Upper lobe of left lung (tissue), 6 donors: ENCODE results near the gene IL1RL1. TPM values are rescaled to one million over a fixed set of nuclear protein-coding genes. Genes with fewer than 3 reads are reported as not detected.

Experiments used
- ATAC-seq, 2 donors: fragments of 200-7000 bp; cut with Tn5 transposase; one replicate each; pipeline ENCODE4 v1.9.1; 2022; ENCODE audit warnings: mild to moderate bottlenecking in 2 of 2, moderate library complexity in 2 of 2; ENCODE audit not compliant: low FRiP score in 2 of 2
- DNase-seq, 2 donors: peaks; one replicate each; pipeline ENCODE4 v3.0.0-alpha.2; 2019 to 2020
- H3K27ac ChIP-seq, 4 donors: fragments of 200-600 bp; sonication (generic); one replicate each; pipeline ENCODE4 v1.5.1; 2016 to 2019
- H3K27me3 ChIP-seq, 4 donors: fragments of 200-600 bp; sonication (generic); one replicate each; pipeline ENCODE4 v1.5.1; 2017 to 2019
- H3K36me3 ChIP-seq, 4 donors: fragments of 200-600 bp; sonication (generic); one replicate each; pipeline ENCODE4 v1.5.1; 2016 to 2019
- H3K4me1 ChIP-seq, 4 donors: fragments of 200-600 bp; sonication (generic); one replicate each; pipeline ENCODE4 v1.5.1; 2018 to 2019
- H3K4me3 ChIP-seq, 4 donors: fragments of 200-600 bp; sonication (generic); one replicate each; pipeline ENCODE4 v1.5.1; 2017 to 2019; ENCODE audit warnings: mild to moderate bottlenecking in 2 of 4, moderate library complexity in 1 of 4
- H3K9me3 ChIP-seq, 4 donors: fragments of 200-600 bp; sonication (generic); one replicate each; pipeline ENCODE4 v1.5.1; 2018 to 2019
- EP300 ChIP-seq, 4 donors: sonication (generic); formaldehyde crosslinking; IDR thresholded peaks; one replicate each; pipeline ENCODE4 v1.5.1; 2017; ENCODE audit warnings: antibody characterized with exemption in 4 of 4, control low read depth in 2 of 4
- POLR2A ChIP-seq, 4 donors: fragments of 450-650 bp; IDR thresholded peaks; one replicate each; pipeline ENCODE4 v1.5.1; 2016 to 2017; ENCODE audit warnings: antibody characterized with exemption in 4 of 4, mild to moderate bottlenecking in 2 of 4
- POLR2AphosphoS5 ChIP-seq, 2 donors: sonication (generic); formaldehyde crosslinking; IDR thresholded peaks; one replicate each; pipeline ENCODE4 v1.5.1; 2017; ENCODE audit warnings: antibody characterized with exemption in 2 of 2
- WGBS, 2 donors: methylation state at CpG; one replicate each; pipeline ENCODE4 v1.1.5; 2017 to 2018; 5-methylcytosine and 5-hydroxymethylcytosine counted together
- total RNA-seq, 6 donors: library from RNA; depleted of rRNA in 4 of 6; stranded (reverse); fragments of >200 nt in 4 of 6; gene quantifications; one replicate each; pipeline versions ENCODE4 v1.1.0 to v1.2.1, GENCODE V29; 2016 to 2021
- TF ChIP-seq, protein P1 (sequence below), 6 experiments: fragments of 450-650 bp in 4 of 6; fragments of 200-600 bp in 2 of 6; sonication (generic) in 2 of 6; IDR thresholded peaks; one replicate each; pipeline ENCODE4 v1.5.1; 2016 to 2019; ENCODE audit warnings: antibody characterized with exemption in 6 of 6
- donor health status: DM: no; HTN: no; CAD: no; lungs with moderate emphysema.
- donor health status: DM: no; HTN: yes; CAD: no; lungs with severe emphysema.

IL1RL1 gene
- total RNA-seq, 6 donors from 2014 or later = 26.2 to 203 (median 53.1) TPM

DNA sequence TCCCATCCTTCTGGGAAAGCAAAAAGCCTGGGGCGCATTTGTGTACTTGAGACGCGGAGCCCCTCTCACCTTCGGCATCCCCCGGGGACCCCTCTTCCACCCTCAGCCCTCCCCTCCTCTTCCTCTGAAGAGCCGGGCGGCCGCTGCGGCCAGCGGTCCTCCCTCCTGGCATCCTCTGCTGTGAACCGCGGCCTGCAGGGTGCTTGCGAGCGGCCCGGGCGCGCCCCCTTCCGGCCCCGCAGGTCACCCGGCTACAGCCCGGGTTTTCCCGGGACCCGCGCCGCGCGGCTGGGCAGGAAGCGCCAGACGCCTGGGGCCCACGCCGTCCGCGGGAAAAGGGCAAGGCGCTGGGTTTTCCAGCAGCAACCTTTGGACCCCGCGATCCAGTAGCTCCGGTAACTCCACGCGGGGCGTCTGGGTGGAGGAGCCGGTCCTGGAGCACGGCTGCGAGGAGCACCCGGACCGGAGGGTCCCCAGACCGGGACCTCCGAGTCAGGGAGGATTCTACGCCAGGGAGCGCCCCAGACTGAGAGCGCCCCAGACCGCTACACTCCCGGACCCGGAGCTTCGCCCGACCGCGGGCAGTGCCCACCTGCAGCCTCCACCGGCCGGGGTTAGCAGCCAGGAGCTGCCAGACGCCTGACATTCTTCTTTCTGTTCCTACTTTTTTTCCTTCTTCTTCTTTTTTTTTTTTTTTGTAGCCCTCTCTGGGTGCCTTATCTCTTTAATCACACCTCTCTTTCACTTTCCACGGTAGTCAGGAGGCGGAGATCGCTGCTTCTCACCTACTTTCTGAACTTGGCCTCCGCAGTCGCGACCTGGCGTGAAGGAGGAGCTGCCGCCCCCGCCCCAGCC lies 44.4 kb downstream of the IL1RL1 start, which contains the start of gene IL18R1:
Gene IL18R1, plus strand, starts transcription at position 271 of the 855 bp plus-strand sequence. CDS start 6,865 bp downstream, outside the sequence.
- Histone ChIP-seq H3K4me1 (peaks cover 0 to 21% (median 13%) of the 10 kb centered on the region in 4 donors), H3K4me3 (peak within 1 kb of the TSS; percentile 57 to 91 (median 85)), H3K36me3 (peaks cover 0 to 5% (median 0%) of the 10 kb centered on the region in 4 donors), H3K27ac (peak within 1 kb of the TSS; percentile 83 to 96 (median 94)), H3K27me3 (no peaks in the 10 kb centered on the region), H3K9me3 (no peaks in the 10 kb centered on the region)
- WGBS, 2 donors = 1 to 3% methylated on average over 48 of the region's 69 CpGs
- DNase-seq (peak; percentile 91 to 97), ATAC-seq (peak; percentile 95 to 99)
- TF ChIP-seq POLR2A (IDR thresholded peaks at IDR 0.05) (peak in 2 of 4 donors; percentile 27 to 58), EP300 (IDR thresholded peaks at IDR 0.05) (peak in 1 of 4 donors; percentile 41), POLR2AphosphoS5 (IDR thresholded peaks at IDR 0.05) (peak; percentile 72 to 79)
- TF ChIP-seq, protein P1, sequence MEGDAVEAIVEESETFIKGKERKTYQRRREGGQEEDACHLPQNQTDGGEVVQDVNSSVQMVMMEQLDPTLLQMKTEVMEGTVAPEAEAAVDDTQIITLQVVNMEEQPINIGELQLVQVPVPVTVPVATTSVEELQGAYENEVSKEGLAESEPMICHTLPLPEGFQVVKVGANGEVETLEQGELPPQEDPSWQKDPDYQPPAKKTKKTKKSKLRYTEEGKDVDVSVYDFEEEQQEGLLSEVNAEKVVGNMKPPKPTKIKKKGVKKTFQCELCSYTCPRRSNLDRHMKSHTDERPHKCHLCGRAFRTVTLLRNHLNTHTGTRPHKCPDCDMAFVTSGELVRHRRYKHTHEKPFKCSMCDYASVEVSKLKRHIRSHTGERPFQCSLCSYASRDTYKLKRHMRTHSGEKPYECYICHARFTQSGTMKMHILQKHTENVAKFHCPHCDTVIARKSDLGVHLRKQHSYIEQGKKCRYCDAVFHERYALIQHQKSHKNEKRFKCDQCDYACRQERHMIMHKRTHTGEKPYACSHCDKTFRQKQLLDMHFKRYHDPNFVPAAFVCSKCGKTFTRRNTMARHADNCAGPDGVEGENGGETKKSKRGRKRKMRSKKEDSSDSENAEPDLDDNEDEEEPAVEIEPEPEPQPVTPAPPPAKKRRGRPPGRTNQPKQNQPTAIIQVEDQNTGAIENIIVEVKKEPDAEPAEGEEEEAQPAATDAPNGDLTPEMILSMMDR (IDR thresholded peaks at IDR 0.05) = peak; percentile 80 to 95 (median 92)

DNA sequence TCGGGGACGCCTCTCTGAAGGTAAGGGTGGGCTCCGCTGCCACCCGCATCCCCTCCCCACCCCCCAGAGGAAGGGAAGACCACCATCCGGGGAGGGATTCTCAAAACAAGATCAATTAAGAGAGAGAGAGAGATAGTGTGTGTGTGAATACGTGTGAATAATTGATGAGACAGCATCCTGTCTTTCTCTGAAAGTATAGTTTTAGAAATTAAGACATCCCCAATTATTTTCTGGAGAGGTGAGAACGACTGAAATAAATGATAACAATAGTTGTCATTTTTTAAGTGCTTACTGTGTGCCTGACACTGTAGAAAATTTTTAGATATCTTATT lies 45.0 kb downstream of the IL1RL1 start:
- Histone ChIP-seq H3K9me3 (no peaks in the 10 kb centered on the region), H3K36me3 (peaks cover 0 to 7% (median 0%) of the 10 kb centered on the region in 4 donors), H3K4me3 (peak overlapping the region; percentile 57 to 91 (median 85)), H3K27ac (peak overlapping the region; percentile 83 to 96 (median 94)), H3K27me3 (no peaks in the 10 kb centered on the region), H3K4me1 (peaks cover 0 to 21% (median 11%) of the 10 kb centered on the region in 4 donors)
- 7 to 20% methylated on average over 7 of the region's 7 CpGs for WGBS, 2 donors
- TF ChIP-seq POLR2AphosphoS5 (IDR thresholded peaks at IDR 0.05) (no peak), POLR2A (IDR thresholded peaks at IDR 0.05) (no peak)
- DNase-seq (no peak), ATAC-seq (no peak)

DNA sequence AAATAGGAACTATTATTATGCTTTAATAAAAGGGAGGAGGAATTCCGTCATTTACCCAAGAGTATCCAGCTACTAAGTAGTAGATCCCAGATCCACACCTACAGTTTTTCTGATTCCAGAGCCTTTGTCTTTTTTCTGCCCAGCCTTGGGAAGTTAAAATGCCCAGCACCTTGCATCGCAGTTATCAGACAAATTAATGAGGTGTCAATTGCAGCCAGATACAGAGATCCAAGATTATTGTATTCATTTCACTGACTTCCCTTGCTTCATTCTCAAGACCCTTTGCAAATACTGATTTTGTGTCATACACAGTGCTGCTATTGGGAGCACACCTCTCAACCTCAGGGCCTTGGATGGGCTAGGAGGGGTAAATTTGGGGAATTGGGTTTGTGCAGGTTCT lies 45.4 kb downstream of the IL1RL1 start:
- Histone ChIP-seq H3K9me3 (no peaks in the 10 kb centered on the region), H3K27me3 (no peaks in the 10 kb centered on the region), H3K36me3 (peaks cover 0 to 10% (median 0%) of the 10 kb centered on the region in 4 donors), H3K4me3 (peak overlapping the region; percentile 57 to 91 (median 85)), H3K27ac (peak overlapping the region; percentile 83 to 96 (median 94)), H3K4me1 (peaks cover 0 to 21% (median 10%) of the 10 kb centered on the region in 4 donors)
- 69 to 73% methylated on average over 2 of the region's 2 CpGs for WGBS, 2 donors
- ATAC-seq = no peak
- TF ChIP-seq POLR2A (IDR thresholded peaks at IDR 0.05) = no peak
- no peak for TF ChIP-seq EP300 (IDR thresholded peaks at IDR 0.05)
- TF ChIP-seq, protein P1 (IDR thresholded peaks at IDR 0.05) = no peak
- no peak for TF ChIP-seq POLR2AphosphoS5 (IDR thresholded peaks at IDR 0.05)
- no peak for DNase-seq

DNA sequence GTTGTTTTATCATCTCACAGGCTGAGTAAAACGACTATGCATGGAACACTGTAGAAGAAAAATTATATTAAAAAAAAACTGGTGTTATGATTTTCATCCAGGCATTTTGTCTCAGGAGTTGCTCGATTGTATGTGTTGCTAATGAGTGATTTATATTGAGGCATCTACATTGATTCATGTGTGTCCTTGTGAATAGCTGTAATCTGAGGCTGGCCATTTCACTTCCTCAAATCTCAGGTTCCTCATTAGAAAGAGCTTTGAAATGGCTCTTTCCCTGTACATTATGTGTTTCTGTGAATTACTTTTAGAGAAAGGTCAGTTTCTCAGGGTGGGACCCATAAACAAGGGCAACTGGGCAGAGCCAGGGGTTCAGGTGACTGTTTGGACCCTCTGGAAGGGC lies 46.6 kb downstream of the IL1RL1 start:
- 45 to 50% methylated on average over 2 of the region's 2 CpGs for WGBS, 2 donors
- ATAC-seq (no peak), DNase-seq (no peak)
- Histone ChIP-seq H3K27ac (peak overlapping the region; percentile 83 to 96 (median 94)), H3K27me3 (no peaks in the 10 kb centered on the region), H3K9me3 (no peaks in the 10 kb centered on the region), H3K36me3 (peaks cover 0 to 13% (median 0%) of the 10 kb centered on the region in 4 donors), H3K4me3 (peak overlapping the region; percentile 13 to 91 (median 68)), H3K4me1 (peaks cover 0 to 21% (median 10%) of the 10 kb centered on the region in 4 donors)
- TF ChIP-seq EP300 (IDR thresholded peaks at IDR 0.05) (no peak), POLR2AphosphoS5 (IDR thresholded peaks at IDR 0.05) (no peak), POLR2A (IDR thresholded peaks at IDR 0.05) (no peak)
- TF ChIP-seq, protein P1 (IDR thresholded peaks at IDR 0.05) = no peak

DNA sequence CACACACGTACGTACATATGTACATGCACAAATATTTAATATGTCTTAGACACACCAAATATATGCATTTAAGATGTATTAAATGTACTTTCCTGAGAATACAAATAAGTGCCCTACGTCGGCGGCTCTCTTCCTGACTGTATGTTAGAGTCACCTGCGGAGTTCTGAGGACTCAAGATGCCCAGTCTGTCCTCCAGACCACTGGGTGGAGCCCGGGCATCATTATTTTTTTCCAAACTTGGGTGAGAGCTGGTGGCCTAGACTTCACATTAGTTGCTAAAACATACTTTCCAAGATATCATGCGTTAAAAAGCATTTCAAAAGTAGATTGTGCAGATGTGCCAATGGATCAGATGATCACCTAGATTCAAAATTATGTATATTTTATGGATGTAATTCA lies 47.1 kb downstream of the IL1RL1 start:
- no peaks in the 10 kb centered on the region for H3K9me3 ChIP-seq
- no peaks in the 10 kb centered on the region for H3K27me3 ChIP-seq
- TF ChIP-seq, protein P1 (IDR thresholded peaks at IDR 0.05) = peak in 1 of 6 experiments; percentile 7
- TF ChIP-seq EP300 (IDR thresholded peaks at IDR 0.05) (no peak), POLR2AphosphoS5 (IDR thresholded peaks at IDR 0.05) (no peak), POLR2A (IDR thresholded peaks at IDR 0.05) (no peak)
- peak overlapping the region in 3 of 4 donors; percentile 13 to 91 (median 57) for H3K4me3 ChIP-seq
- DNase-seq (no peak), ATAC-seq (no peak)
- 79 to 91% methylated on average over 8 of the region's 8 CpGs for WGBS, 2 donors
- H3K27ac ChIP-seq = peak overlapping the region in 2 of 4 donors; percentile 96
- H3K4me1 ChIP-seq = peaks cover 0 to 21% (median 10%) of the 10 kb centered on the region in 4 donors
- H3K36me3 ChIP-seq = peaks cover 0 to 18% (median 1%) of the 10 kb centered on the region in 4 donors
